GM13977 (cell line): ENCODE data around the gene SLC45A1.

Source experiments
- DNase-seq: peaks from one replicate; pipeline ENCODE4 v3.0.0; 2012; ENCODE audit warnings: low spot score
- CTCF ChIP-seq: IDR thresholded peaks from 2 replicates; pipeline ENCODE4 v1.5.1; 2012; ENCODE audit warnings: mild to moderate bottlenecking, control low read depth; ENCODE audit not compliant: insufficient read depth; ENCODE audit errors: extremely low read depth, missing control alignments
- in situ Hi-C: fragments of 300-500 bp; cut with MboI; formaldehyde crosslinking; loops from one replicate; pipeline ENCODE4 v1.12.0; 2022; ENCODE audit warnings: low sequenced_read_pairs, low pct_unique_long_range_greater_than_20kb, mixed read lengths, inconsistent platforms; ENCODE audit not compliant: unreplicated experiment

The SLC45A1 gene

GRCh38 chr1:8294170-8294697 is 23.7 kb upstream of the SLC45A1 start:
- no peak for DNase-seq
- in situ Hi-C loops = no loop called here
- no peak for TF ChIP-seq CTCF

- no peak for TF ChIP-seq CTCF
- in situ Hi-C loops = no loop called here
- DNase-seq = no peak
These were observed 20.7 kb upstream of the SLC45A1 start for GRCh38 chr1:8297245-8297644.

- TF ChIP-seq CTCF = no peak
- in situ Hi-C loops = no loop called here
- no peak for DNase-seq
These were observed 18.0 kb upstream of the SLC45A1 start for GRCh38 chr1:8299963-8300362.

- in situ Hi-C loops = no loop called here
- TF ChIP-seq CTCF = no peak
- DNase-seq = no peak
These were observed 15.6 kb upstream of the SLC45A1 start for GRCh38 chr1:8302081-8302956.

GRCh38 chr1:8303141-8303540 is 14.8 kb upstream of the SLC45A1 start:
- TF ChIP-seq CTCF = no peak
- in situ Hi-C loops = no loop called here
- DNase-seq = no peak

- in situ Hi-C loops = no loop called here
- TF ChIP-seq CTCF = no peak
- no peak for DNase-seq
These were observed 14.0 kb upstream of the SLC45A1 start for GRCh38 chr1:8303876-8304275.
